IPS-NIHi7 (cell line): Measurements from ENCODE around the gene FKBP2.

Experiments used
- DNase-seq: peaks from one replicate; pipeline ENCODE4 v3.0.0; 2012; ENCODE audit warnings: mixed read lengths; ENCODE audit errors: extremely low spot score

The FKBP2 gene

DNA sequence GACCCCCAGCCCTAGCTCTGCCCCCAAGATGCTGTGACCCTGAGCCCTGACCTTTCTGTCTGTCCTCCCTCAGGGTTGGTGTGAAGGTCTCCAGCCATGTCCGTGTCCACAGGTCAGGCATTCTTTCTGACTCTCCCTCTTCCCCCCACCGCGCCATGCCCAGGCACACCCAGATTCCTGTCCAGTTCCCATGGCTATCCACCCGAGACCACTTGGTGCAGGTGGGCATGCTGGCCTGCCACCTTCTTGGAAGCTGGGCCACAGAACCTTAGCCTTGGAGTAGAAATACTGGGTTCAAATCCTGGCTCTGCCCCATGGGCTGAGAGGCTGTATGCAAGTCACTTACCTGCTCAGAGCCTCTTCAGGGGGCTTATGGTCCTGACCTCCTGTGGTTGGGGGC is 8.1 kb downstream of the FKBP2 start:
- no peak for DNase-seq

DNA sequence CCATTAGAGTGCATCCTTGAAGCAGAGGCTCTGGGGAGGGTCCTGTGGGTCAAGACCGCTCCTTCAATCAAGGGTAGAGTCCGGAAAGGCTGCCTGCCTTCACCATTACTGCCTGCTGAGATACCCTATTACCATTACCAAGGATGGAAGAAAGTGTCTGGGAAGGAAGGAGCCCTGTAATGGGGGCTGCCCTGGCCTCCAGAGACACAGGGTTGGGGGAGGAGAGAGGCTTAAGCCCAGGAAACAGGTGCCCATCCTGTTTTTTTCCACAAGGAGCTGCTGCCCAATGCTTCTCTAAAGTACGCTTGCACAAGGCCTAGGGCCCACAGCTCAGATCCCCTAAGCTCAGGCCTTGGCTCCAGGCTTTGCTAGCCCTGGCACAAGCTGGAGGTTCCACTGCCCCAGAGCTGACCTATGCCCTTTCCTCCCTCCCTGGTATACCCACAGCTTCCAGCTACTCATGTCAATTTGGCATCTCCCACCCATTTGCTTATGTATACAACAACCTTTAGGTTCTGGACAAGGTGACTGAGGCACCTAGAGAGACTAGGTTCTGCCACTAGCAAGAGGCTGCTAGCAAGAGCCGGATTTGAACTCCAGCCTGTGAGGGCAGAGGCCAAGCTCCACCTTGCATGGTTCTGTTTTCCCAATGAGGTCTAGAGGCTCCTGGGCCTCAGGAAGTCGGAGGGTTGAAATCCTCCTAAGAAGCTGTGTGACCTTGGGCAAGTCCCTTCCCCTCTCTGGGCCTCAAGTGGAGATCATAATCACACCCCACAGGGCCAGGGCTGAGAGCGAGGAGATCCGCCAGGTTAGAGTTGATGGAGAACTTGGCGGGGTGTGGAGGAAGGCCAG is 8.9 kb downstream of the FKBP2 start:
- no peak for DNase-seq

DNA sequence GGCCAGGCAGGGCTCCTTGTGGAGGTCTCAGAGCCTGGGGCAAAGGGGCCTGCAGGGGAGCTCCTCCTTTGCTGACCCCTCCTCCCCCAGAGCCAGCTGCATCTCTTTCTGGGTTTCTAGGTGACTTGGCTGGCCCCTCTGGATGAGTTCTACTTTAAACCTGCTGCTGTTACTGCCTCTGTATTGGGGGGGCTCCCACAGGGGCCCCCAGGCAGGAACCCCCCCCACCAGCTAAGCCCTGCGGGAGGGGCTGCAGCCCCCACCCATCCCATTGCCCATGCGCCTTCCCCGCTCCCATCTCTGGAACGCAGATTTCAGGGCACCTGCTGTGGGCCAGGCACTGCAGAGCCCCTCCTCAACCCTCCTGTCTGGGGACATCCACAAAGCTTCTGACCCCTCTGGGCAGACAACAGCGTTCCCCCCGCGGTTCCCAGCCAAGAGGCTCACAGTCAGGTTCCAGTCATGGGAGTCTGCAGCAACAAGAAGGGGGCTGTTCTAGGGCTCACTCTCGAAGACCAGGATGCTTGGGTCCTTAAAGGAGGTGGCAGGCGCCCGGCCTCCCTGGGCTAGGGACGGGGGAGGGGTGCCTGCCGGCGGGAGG is 9.6 kb downstream of the FKBP2 start:
- no peak for DNase-seq

DNA sequence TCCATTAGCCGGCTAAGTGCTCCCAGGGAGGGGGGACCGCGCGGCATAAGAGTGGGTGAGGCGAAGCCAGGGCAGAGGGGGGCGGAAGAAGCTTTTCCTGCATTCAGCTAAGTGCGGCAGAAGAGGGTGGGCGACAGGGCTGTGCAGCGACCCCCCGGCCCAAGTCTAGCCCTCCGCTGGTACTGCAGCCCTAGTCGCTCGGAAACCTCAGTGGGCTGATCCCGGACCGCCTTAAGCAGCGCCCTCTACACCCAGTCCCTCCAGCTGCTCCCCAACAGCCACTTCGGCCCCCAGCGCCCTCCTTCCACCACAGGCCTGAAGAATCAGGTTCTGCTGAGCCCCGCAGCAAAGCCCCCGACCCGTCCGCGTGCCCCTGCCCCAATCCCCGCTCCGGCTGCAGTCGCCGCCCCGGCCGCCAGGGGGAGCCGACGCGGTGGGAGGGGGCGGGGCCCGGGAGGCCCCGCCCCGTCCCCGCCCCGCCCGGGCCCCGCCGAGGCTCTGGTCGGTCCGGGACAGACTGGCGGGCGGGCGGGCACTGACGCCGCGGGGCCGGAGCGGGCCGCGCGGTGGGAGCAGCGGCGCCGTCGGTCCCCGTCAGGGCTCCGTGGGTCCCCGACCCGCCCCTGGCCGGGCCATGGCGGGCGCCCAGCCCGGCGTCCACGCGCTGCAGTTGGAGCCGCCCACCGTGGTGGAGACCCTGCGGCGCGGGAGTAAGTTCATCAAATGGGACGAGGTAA is 10.3 kb downstream of the FKBP2 start, which contains the start of gene PLCB3:
PLCB3 (plus strand) TSS at position 515 of the 737 bp plus-strand sequence; CDS start at position 635, 120 bp downstream.
- peak; percentile 80 for DNase-seq

DNA sequence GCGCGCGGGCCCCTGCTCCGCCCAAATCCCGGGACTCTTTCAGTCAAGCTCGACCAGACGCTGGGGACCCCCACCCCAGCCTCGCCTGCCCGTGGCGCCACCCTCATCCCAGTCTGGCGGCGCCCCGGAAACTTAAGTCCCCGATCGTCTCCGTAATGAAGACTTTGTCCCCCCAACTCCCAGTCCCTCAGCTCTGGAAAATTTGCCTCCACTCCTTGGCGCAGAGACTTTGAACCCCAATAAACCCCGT is 10.8 kb downstream of the FKBP2 start:
- DNase-seq = no peak

DNA sequence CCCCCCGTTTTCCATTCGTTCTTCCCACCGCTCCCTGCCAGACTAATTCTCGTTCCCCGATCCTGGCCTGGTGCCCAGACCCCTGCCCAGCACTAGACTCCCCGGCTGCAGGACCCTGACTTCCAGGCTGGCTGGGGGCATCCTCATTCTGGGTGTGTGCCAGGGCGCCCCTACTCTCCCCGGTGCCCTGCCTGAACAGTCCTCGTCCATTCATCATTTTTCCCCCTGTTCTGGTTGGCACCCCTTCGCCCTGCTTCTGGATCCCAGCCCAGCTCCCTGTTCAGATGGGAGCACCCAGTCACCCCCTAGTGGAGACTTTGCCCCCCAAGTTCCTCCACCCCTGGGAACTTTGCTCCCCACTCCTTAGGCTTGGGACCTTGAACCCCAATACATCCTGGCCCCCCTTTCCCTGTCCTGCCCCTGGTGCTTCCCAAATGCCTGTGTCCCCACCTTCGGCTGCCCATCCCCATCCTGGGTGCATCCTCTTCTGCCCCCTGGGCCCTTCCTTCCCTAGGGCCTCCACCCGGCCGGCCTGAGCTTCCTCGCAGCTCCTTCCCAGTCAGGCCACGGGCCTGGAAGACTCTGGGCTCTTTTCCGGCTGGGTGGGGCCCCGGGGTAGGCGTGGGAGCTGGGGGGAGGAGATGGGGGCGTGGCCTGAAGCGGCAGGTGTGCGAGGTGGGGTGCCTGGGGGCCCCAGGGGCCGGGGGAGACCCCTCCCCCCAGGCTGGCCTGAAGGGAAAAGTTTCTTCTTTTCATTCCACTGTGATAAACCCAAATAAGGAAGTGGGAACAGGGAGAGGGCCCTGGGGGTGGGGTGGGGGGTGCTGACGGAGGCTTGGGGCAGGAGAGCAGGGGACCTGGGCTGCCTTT is 11.3 kb downstream of the FKBP2 start:
- DNase-seq = no peak

DNA sequence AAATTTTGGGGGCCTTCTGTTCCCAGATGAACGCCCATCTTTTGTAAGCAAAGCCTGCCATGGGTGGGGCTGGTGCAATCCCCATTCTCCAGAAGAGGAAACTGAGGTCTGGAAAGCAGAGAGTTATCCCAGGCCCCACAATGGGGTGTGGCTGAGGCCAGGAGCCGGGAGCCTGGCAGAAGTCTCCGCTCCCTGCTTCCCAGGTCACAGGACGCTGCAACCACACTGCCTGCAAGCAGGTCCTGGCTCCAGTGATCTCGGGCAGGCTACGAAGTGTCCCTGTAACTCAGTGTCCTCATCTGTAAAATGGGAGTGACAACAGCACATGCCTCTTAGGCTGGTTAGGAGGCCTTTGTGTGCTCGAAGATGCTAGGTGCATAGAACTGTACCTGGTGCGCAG is 12.1 kb downstream of the FKBP2 start:
- no peak for DNase-seq

DNA sequence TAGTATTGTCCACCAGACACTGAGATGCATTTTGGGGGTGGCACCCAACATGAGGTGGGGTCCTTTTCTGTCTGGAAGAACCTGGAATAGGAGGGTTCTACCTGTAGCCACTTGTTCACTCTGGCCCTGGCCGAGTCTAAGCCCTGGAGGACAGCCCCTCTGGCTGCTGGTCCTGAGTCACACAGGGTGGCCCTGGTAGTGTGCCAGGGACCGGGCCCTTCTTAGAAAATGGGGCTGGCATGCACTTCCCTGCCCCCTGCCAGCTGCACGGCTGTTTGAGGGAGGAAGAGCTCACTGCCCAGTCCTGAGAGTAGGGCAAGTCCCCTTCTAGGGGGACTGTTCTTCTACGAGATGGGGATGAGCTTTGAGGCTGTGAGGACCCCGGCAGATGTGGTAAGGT is 12.6 kb downstream of the FKBP2 start:
- no peak for DNase-seq

DNA sequence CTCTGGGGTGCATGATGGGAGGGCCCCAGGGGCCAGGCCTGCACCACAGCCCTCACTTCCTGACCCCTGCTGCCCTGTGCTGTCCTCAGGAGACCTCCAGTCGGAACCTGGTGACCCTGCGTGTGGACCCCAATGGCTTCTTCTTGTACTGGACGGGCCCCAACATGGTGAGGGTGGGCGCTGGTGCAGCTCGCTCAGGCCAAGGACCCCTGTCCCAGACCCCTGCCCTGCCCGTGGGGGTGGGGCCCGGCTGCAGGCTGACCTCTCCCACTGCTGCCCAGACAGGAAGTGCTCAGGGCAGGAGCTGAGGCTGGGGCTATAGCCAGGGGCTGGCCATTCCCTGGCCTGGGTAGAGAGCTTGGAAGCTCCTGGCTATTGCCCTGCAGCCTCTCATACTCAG is 13.4 kb downstream of the FKBP2 start:
- DNase-seq = no peak

DNA sequence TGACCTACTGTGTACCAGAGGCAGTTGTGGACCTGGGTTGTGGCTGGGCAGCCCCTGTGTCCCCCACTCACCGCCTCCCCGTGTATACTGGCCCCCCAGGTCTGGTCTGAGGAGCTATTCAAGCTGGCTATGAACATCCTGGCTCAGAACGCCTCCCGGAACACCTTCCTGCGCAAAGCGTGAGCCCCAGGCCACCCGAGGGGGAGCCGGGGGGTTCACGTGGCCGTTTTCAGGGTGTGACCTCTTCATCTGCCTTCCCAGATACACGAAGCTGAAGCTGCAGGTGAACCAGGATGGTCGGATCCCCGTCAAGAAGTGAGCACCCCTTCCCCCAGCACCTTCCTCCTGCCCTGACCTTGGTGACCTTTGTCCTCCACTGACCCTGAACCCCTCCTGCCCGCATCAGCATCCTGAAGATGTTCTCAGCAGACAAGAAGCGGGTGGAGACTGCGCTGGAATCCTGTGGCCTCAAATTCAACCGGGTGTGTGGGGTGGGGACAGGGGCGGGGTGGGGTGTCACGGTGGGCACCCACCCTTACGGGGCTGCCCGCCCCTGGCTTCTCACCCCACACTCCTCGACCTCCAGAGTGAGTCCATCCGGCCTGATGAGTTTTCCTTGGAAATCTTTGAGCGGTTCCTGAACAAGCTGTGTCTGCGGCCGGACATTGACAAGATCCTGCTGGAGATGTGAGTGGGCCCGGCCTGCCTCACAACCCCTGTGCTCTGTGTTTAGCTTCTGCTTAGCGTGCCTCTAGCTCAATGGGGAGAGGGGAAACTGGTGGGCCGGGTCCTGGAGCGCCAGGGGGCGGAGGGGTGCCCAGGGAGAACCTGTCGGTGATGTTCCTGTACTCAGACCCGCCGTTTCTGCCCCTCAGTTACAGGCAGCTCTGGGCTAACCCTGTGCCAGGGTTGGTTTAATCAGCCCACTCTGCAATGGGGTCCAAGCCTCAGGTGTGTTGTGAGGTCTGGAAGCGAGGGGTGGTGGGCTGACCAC is 14.5 kb downstream of the FKBP2 start:
- no peak for DNase-seq

DNA sequence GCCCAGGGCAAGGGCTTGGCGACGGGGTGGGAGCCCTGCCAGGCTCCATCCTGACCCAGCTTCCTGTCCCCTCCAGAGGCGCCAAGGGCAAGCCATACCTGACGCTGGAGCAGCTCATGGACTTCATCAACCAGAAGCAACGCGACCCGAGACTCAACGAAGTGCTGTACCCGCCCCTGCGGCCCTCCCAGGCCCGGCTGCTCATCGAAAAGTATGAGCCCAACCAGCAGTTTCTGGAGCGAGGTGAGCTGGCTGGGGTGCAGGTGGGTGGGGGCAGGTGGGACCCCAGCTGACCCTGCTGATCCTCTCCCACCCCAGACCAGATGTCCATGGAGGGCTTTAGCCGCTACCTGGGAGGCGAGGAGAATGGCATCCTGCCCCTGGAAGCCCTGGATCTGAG is 15.4 kb downstream of the FKBP2 start:
- DNase-seq = no peak

DNA sequence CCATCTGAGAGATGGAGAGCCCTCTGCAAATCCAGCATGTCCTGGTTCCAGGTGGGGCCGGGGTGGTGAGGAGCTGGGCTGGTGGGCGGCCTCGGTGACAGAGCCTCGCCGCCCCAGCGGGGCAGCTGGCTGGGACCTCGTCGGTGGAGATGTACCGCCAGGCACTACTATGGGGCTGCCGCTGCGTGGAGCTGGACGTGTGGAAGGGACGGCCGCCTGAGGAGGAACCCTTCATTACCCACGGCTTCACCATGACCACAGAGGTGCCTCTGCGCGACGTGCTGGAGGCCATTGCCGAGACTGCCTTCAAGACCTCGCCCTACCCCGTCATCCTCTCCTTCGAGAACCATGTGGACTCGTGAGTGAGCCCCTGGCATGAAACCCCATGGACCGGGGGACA is 17.5 kb downstream of the FKBP2 start:
- no peak for DNase-seq

DNA sequence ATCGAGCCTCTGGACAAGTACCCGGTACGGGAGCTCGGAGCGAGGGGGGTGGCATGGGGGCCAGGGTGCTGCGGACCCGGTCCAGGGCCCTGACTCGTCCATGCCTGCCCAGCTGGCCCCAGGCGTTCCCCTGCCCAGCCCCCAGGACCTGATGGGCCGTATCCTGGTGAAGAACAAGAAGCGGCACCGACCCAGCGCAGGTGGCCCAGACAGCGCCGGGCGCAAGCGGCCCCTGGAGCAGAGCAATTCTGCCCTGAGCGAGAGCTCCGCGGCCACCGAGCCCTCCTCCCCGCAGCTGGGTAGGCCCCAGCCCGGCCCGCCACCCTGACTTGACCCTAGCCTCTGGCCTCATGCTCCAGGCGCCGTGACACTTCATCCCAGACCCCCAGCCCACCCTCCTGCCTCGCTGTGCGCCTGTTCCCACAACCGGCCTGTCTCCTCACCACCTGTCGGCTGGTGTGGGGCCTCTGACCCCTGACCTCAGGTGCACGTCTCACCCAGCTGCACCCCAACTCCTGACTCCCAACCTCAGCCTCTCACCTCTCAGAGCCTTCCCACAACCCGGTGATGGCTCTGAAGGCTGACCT is 18.1 kb downstream of the FKBP2 start:
- no peak for DNase-seq

DNA sequence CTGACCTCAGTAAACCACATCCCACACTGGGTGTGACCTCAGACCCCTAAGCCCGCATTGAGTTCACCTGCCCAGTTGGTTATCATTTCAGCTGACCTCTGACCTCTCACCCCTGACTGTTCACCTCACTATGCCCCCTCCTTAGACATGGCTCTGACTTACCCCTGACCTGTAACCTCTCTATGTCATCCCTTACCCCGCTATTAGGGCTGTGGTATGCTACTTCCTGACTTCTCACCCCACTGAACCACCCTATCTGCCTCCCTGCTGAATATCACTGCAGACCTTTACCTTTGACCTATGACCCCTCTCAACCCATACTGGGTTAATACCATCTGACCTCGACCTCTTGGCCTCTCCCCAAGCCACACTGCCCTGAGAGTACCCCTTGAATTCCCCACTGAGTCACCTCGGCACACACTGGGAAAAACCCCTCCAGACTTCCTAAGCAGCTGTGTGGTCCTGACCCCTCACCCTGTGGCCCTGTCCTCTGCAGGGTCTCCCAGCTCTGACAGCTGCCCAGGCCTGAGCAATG is 18.7 kb downstream of the FKBP2 start:
- no peak for DNase-seq

DNA sequence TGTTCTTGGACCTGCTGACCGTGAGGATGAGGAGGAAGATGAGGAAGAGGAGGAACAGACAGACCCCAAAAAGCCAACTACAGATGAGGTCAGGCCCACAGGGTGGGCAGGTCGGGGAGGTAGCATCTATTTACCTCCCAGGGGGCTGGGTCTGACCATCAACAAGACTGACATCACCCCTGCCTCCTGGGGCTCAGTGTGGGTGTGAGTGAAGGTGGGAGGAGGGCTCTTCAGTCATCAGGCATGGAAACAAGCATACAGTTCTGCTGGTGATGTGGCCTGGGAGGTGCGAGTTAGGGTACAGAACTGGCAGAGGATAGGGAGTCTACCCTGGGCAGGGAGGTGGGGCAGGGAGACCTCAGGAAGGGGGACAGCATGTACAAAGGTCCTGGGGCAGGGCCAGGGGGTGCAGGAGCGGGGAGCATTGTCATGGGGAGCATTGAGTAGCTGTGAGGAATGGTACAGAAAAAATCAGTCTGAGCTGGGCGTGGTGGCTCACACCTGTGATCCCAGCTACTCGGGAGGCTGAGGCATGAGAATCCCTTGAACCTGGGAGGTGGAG is 19.3 kb downstream of the FKBP2 start:
- no peak for DNase-seq

DNA sequence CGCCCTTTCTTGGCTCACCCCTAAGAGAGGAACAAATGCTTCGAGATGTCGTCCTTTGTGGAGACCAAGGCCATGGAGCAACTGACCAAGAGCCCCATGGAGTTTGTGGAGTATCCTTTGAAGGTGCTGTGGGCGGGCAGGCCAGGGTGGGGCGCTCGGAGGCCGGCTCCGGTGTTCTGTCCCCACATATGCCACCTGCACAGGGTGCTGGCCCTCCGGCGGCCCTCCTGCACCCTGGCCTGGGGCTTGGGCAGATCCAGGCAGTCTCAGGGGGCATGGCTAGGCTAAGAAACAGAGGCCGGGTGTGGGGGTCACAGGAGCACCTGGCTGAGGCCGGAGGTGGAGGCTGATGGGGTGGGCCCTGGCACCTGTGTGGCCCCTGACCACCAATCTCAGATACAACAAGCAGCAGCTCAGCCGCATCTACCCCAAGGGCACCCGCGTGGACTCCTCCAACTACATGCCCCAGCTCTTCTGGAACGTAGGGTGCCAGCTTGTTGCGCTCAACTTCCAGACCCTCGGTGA is 20.7 kb downstream of the FKBP2 start:
- no peak for DNase-seq

DNA sequence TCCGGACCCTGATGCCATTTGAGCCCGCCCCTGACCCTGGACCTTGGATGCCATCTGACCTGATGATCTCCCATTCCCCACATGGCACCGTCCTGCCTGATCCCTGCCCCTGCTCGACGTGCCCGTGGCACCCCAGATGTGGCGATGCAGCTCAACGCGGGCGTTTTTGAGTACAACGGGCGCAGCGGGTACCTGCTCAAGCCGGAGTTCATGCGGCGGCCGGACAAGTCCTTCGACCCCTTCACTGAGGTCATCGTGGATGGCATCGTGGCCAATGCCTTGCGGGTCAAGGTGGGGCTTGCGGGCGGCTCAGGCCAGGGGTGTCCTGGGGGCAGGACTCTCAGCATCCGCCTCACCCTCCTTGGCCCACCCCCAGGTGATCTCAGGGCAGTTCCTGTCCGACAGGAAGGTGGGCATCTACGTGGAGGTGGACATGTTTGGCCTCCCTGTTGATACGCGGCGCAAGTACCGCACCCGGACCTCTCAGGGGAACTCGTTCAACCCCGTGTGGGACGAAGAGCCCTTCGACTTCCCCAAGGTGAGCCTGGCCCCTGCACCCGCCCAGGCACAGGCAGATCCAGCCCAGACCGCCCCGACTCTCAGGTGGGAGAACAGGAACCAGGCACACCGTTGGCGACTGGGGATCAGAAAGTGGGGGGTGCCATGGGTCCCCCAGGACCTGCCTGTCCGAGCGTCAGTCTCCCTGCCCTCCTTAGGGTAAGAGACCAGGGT is 21.5 kb downstream of the FKBP2 start:
- DNase-seq = no peak

DNA sequence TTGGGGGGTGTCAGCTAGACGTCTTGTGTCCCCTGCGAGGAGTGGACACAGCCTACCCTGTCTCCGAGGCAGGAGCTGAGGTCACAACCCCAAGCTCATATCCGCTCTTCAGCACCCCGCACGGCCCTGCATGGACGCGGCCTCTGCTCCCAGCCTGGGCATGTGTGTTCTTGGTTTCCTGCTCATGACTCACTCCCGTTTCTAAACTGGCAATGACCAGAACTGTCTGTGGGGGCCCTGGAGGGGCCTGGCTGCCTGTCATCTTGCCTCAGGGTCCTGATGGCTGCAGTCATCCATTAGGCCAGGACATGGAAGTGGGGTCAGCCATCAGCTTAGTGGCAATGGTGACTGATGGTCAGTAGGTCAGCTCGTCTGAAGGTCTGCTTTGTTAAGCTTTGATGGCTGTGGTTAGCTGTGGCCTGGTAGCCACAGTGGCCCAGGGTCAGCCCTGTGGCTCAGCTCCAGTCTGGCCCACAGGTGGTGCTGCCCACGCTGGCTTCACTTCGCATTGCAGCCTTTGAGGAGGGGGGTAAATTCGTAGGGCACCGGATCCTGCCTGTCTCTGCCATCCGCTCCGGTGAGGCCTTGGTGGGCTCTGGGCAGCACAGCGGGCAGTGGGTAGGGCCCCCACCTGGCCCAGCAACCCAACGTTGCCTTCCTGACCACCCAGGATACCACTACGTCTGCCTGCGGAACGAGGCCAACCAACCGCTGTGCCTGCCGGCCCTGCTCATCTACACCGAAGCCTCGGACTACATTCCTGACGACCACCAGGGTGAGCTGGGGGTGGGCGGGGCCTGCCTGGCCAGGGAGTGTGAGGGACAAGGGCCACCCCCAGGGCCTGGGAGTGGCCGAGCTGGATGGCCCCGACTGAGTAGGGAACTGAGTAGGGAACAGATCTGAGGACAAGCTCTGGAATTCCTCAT is 22.4 kb downstream of the FKBP2 start:
- no peak for DNase-seq
